ENCODE results near the gene CTSS.
"Not testable (repeated sequence)": the region's sequence is repeated elsewhere in the genome, so short reads cannot be mapped to it uniquely, and the experiment has no call there.

DNA sequence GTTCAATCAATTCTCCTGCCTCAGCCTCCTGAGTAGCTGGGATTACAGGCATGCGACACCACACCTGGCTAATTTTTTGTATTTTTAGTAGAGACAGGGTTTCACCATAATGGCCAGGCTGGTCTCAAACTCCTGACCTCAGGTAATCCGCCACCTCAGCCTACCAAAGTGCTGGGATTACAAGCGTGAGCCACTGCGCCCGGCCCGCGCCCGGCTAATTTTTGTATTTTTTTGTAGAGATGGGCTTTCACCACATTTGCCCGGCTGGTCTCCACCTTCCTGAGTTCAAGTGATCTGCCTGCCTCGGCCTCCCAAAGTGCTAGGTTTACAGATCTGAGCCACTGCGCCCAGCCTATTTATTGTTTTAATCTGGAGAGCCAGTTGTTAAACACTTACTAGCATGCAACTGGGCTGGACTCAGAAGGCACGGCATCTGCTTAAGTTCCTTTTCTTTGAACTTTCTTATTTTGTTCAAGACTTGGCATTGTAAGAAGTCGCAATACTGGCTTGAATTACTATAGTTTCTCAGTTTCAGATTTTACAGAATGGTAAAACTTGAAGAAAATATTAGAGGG lies 10.4 kb upstream of the CTSS start:
- TF ChIP-seq, protein P1, sequence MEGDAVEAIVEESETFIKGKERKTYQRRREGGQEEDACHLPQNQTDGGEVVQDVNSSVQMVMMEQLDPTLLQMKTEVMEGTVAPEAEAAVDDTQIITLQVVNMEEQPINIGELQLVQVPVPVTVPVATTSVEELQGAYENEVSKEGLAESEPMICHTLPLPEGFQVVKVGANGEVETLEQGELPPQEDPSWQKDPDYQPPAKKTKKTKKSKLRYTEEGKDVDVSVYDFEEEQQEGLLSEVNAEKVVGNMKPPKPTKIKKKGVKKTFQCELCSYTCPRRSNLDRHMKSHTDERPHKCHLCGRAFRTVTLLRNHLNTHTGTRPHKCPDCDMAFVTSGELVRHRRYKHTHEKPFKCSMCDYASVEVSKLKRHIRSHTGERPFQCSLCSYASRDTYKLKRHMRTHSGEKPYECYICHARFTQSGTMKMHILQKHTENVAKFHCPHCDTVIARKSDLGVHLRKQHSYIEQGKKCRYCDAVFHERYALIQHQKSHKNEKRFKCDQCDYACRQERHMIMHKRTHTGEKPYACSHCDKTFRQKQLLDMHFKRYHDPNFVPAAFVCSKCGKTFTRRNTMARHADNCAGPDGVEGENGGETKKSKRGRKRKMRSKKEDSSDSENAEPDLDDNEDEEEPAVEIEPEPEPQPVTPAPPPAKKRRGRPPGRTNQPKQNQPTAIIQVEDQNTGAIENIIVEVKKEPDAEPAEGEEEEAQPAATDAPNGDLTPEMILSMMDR (tag by site-specific recombination; IDR thresholded peaks at IDR 0.05): not testable (repeated sequence)
- not testable (repeated sequence) for TF ChIP-seq ZBTB7A (tag by site-specific recombination; IDR thresholded peaks at IDR 0.05; ENCODE audit: low read depth); ZFP3 (tag by site-specific recombination; IDR thresholded peaks at IDR 0.05; ENCODE audit: low read depth); ZNF324 (tag by site-specific recombination; IDR thresholded peaks at IDR 0.05)
- TF ChIP-seq, protein P2, sequence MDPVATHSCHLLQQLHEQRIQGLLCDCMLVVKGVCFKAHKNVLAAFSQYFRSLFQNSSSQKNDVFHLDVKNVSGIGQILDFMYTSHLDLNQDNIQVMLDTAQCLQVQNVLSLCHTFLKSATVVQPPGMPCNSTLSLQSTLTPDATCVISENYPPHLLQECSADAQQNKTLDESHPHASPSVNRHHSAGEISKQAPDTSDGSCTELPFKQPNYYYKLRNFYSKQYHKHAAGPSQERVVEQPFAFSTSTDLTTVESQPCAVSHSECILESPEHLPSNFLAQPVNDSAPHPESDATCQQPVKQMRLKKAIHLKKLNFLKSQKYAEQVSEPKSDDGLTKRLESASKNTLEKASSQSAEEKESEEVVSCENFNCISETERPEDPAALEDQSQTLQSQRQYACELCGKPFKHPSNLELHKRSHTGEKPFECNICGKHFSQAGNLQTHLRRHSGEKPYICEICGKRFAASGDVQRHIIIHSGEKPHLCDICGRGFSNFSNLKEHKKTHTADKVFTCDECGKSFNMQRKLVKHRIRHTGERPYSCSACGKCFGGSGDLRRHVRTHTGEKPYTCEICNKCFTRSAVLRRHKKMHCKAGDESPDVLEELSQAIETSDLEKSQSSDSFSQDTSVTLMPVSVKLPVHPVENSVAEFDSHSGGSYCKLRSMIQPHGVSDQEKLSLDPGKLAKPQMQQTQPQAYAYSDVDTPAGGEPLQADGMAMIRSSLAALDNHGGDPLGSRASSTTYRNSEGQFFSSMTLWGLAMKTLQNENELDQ (tag by site-specific recombination; IDR thresholded peaks at IDR 0.05; ENCODE audit: low read depth): not testable (repeated sequence)

Measured in HEK293 (cell line).